ENCODE data around the gene CELF1.

GRCh38 chr11:47569646-47570045, 16.7 kb upstream of the CELF1 start:
- TF ChIP-seq CTCF (IDR thresholded peaks at IDR 0.05; ENCODE audit: insufficient read depth, low read length, poor library complexity, severe bottlenecking) (no peak), EZH2phosphoT487 (conservative IDR thresholded peaks at IDR 0.05; ENCODE audit: low read length) (no peak)
